Activated CD4-positive, alpha-beta T cell treated with anti-CD3 and anti-CD28 coated beads, Interleukin-2, amount 50 U/mL, for 16 hours (primary cell): Measurements from ENCODE around the gene SBF1.

Source experiments
- DNase-seq: peaks from one replicate; pipeline ENCODE4 v3.0.0-alpha.2; 2020

SBF1 gene

GRCh38 chr22:50467341-50467740, 7.5 kb downstream of the SBF1 start:
- no peak for DNase-seq

- no peak for DNase-seq
Measured at GRCh38 chr22:50465066-50465930, 9.5 kb downstream of the SBF1 start.

- no peak for DNase-seq
Measured at GRCh38 chr22:50464451-50464850, 10.4 kb downstream of the SBF1 start.

GRCh38 chr22:50463188-50463900, 11.5 kb downstream of the SBF1 start:
- no peak for DNase-seq

GRCh38 chr22:50461979-50462540, 12.8 kb downstream of the SBF1 start:
- no peak for DNase-seq

GRCh38 chr22:50461536-50461935, 13.3 kb downstream of the SBF1 start:
- DNase-seq = no peak

GRCh38 chr22:50460938-50461337, 13.9 kb downstream of the SBF1 start:
- DNase-seq = no peak

GRCh38 chr22:50459496-50460140, 15.2 kb downstream of the SBF1 start:
- DNase-seq = no peak

- no peak for DNase-seq
Measured at GRCh38 chr22:50459016-50459415, 15.8 kb downstream of the SBF1 start.

GRCh38 chr22:50456466-50457234, 18.2 kb downstream of the SBF1 start:
- no peak for DNase-seq

GRCh38 chr22:50456026-50456425, 18.8 kb downstream of the SBF1 start:
- no peak for DNase-seq

- no peak for DNase-seq
Measured at GRCh38 chr22:50455201-50455600, 19.6 kb downstream of the SBF1 start.

- no peak for DNase-seq
Measured at GRCh38 chr22:50454556-50455075, 20.2 kb downstream of the SBF1 start.

GRCh38 chr22:50452649-50453048, 22.2 kb downstream of the SBF1 start:
- DNase-seq = no peak

GRCh38 chr22:50447576-50448551, 27.0 kb downstream of the SBF1 start:
- no peak for DNase-seq

- no peak for DNase-seq
Measured at GRCh38 chr22:50446708-50447575, 27.9 kb downstream of the SBF1 start.

GRCh38 chr22:50445880-50446707, 28.7 kb downstream of the SBF1 start:
- no peak for DNase-seq

- no peak for DNase-seq
Measured at GRCh38 chr22:50445071-50445879, 29.6 kb downstream of the SBF1 start.
